Epithelial cell of proximal tubule (primary cell): ENCODE results near the gene SERGEF. TPM values are rescaled to one million over a fixed set of nuclear protein-coding genes. Genes with fewer than 3 reads are reported as not detected.
"Not testable (repeated sequence)": the region's sequence is repeated elsewhere in the genome, so short reads cannot be mapped to it uniquely, and the experiment has no call there.

Experiments used
- DNase-seq: peaks from one replicate; pipeline ENCODE4 v3.0.0-alpha.2; 2011; ENCODE audit warnings: low read depth
- H3K4me3 ChIP-seq: 2 replicates; pipeline ENCODE4 v1.5.1; 2011; ENCODE audit warnings: low read depth, mild to moderate bottlenecking, low read length
- CTCF ChIP-seq: conservative IDR thresholded peaks from 2 replicates; pipeline ENCODE4 v1.5.1; 2012; ENCODE audit warnings: low read depth, mild to moderate bottlenecking, low read length
- total RNA-seq: library from RNA; depleted of rRNA; stranded (reverse); fragments of >200 nt; gene quantifications from 2 replicates; pipeline ENCODE4 v1.2.3, GENCODE V29; 2015

The SERGEF gene
- total RNA-seq, 1 donor from 2014 or later: 30.6 TPM

GRCh38 chr11:18000760-18001159 lies 12.1 kb downstream of the SERGEF start:
- no peak for TF ChIP-seq CTCF
- H3K4me3 ChIP-seq: no peak overlapping the region
- DNase-seq: no peak

- DNase-seq, H3K4me3 ChIP-seq: not testable (repeated sequence)
Observed at GRCh38 chr11:18000128-18000527, 12.7 kb downstream of the SERGEF start.

GRCh38 chr11:17992916-17993315 lies 19.9 kb downstream of the SERGEF start:
- DNase-seq: no peak
- H3K4me3 ChIP-seq: no peak overlapping the region
- no peak for TF ChIP-seq CTCF

- no peak for DNase-seq
- TF ChIP-seq CTCF: peak; percentile 93
- H3K4me3 ChIP-seq: no peak overlapping the region
Observed at GRCh38 chr11:17991783-17992433, 20.9 kb downstream of the SERGEF start.

GRCh38 chr11:17989306-17989705 lies 23.5 kb downstream of the SERGEF start:
- no peak for TF ChIP-seq CTCF
- DNase-seq: no peak

GRCh38 chr11:17988465-17988864 lies 24.4 kb downstream of the SERGEF start:
- no peak for DNase-seq
- TF ChIP-seq CTCF: no peak
- H3K4me3 ChIP-seq: no peak overlapping the region

More at GRCh38 chr11:17989306-17989705, 23.5 kb downstream of the SERGEF start:
- no peak overlapping the region for H3K4me3 ChIP-seq

- no peak overlapping the region for H3K4me3 ChIP-seq
- no peak for TF ChIP-seq CTCF
- no peak for DNase-seq
Observed at GRCh38 chr11:17987826-17988225, 25.0 kb downstream of the SERGEF start.
